Astrocyte of the hippocampus (primary cell): ENCODE results near the gene PRMT3.
"Not testable (repeated sequence)": the region's sequence is repeated elsewhere in the genome, so short reads cannot be mapped to it uniquely, and the experiment has no call there.

ENCODE experiments used
- DNase-seq: peaks from one replicate; pipeline ENCODE4 v3.0.0; 2011; ENCODE audit warnings: low read depth, low spot score

Gene PRMT3

DNA sequence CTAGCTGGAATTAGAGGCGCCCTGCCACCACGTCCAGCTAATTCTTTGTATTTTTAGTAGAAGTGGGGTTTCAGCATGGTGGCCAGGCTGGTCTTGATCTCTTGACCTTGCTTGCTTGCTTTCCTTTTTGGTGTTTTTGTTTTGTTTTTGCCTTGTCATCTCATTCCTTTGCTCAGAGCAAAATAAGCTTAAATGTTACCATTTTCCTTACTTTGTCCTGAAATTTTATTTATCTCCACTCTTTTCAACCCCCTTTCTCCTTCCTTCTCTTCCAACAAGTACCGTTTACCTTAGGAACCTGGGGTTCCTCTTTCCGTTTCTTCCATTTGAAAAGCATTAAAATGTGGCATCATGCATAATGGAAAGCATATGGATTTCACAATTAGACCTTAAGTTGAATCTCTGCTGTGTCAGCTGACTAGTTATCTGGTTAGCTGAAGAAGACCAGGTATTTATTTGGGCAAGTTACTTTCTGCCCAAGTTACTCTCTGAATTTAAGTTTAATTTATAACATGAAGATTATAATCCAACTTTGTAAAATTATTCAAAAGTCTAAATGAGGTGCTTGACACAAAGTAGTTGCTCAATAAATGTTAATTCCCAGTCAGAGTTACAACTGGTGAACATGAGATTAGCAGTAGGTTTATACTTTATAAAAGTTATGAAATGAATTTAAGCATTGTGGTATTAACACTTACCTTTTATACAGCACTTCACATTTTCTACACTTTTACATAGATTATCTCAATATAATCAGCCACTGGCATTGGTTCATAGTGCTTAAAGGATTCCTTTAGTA lies 69.7 kb downstream of the PRMT3 start:
- no peak for DNase-seq

DNA sequence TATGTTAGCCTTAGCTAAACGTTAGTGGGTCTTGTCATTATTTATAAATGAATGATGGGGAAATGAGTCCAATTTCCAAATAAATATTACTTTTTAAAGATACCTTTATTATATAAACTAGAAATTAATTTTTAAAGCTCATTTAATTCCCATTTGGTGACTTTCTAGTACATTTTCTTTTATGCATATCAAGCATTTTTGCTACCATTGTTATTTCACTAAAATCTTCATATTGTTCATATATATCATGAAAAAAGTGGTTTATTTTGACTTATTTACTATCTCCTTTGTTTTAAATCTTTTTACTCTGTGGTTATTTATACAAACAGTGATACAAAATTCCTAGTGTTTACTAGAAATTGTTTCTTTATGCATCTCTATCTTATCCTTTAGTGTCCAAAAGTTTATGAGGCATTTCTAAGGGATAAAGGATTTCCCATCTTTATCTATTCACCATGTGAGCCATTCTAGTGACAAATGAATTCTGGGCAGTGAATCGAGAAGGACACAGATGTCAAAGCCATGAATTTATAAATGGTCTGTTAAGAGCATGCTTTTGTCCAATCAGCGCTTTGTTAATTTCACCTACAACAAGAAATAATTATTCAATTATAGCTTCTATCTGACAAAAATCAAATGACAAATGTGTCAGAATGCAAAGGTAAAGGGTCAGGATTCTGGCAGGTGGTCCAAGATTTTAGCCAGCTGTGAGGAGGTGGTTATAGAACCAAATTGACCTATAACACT lies 70.6 kb downstream of the PRMT3 start:
- no peak for DNase-seq

DNA sequence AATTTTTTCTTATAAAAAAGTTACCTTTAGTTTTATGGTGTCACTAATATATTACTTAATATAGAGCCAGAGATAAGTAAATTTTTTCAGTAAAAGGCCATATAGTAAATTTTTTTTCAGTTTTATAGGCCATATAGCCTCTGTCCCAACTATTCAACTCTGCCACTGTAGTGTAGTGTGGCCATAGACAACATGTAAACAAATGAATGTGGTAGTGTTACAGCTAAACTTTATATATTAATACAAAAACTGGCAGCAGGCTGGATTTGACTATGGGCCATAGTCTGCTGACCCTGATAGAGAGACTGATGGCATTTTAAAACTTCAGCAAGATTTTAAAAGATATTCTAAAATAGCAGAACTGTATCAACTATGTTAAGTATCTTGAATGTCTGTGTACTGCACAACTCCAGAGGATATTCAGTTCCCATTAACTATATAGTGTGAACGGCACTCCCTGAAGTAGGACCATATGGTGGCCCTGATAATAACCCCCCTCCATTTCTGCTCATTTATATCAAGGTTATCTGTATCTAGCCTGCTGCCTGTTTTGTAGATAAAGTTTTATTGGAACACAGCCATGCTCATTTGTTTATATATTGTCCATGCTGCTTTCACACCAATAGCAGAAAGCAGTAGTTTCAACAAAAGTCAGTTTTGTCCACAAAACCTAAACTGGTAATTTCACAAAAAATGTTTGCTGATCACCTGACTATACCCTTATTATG lies 71.6 kb downstream of the PRMT3 start:
- no peak for DNase-seq

DNA sequence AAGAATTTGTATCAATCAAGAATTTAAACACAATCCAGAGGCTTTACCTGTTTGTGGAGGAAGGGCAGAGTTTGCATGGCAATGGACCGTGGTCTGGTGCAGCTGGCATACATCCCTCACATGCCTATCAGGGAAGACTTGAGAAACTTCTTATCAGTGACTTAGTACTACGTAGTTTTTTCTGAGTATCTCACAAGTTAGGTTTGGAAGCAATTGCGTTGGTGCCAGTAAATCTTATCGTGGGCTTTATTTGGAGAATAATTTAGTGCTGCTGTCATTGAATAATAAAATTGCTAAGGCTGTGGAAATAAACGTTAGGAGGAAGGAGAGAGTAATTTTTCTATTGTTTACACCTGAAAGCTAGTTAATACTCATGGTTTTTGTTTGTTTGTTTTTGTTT lies 72.3 kb downstream of the PRMT3 start:
- DNase-seq = no peak

DNA sequence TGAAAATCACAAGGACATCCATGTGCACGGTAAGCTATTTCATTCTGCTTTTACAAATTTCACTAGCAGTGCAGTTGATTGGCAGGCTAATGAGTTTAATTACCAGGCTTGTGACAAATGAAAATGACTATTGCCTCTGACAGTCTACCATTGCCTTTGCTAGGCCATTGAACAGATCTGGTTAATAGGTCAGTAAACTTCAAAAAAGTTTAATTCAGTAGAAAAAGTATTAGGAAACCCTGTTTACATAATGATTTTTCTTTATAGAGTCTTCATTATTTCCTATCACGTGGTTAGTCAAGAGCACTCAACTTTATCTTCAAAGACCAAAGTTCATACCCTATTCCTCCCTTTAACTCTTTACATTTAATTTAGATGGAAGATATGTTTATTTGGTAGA lies 77.0 kb downstream of the PRMT3 start:
- DNase-seq = no peak

DNA sequence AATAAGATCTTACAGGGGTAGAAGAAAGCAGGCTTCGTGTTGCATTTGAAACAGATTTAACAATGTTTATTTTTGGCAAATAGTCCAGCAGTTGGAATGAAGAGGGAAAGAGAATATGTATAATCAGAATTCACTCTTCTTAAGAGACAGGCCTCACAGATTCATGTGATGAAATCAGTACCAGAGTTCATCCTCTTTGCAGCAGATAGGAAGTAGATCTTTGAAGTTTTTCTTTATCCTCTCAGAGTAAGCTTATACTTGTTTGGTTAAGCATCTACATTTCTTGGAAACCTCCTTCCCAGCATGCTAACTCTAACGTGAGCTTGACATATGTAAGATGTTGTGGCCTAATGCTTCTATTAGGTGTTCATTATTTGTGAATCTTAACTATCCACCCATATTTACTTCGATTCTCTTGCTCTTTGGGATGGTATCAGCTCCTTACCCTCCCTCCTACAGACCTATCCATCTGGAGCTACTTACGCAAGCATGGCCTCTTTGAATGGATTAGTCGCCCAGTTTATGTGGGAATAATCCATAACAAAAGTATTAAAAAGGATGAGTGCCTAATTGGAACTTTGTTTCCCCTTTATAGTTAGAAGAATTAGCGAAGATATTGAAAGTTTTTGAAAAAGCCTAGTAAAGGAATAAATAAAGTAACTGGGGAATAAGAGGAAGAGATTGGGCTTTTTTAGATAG lies 80.1 kb downstream of the PRMT3 start:
- DNase-seq = no peak

DNA sequence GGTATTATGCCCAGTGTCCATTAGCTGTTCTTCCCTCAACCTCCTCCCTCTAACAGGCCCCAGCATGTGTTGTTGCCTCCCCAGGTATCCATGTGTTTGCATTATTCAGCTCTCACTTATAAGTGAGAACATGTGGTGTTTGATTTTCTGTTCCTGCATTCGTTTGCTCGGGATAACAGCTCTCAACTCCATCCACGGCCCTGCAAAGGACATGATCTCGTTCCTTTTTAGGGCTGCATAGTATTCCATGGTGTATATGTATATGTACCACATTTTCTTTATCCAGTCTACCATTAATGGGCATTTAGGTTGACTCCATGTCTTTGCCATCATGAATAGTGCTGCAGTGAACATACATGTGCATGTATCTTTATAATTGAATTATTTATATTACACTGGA lies 82.8 kb downstream of the PRMT3 start:
- no peak for DNase-seq

DNA sequence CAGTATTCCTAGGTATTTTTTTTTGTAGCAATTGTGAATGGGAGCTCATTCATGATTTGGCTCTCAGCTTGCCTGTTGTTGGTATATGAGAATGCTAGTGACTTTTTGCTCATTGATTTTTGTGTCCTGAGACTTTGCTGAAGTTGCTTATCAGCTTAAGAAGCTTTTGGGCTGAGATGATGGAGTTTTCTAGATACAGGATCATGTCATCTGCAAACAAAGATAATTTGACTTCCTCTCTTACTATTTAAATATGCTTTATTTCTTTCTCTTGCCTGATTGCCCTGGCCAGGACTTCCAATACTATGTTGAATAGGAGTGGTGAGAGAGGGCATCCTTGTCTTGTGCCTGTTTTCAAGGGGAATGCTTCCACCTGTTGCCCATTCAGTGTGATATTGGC lies 84.4 kb downstream of the PRMT3 start:
- not testable (repeated sequence) for DNase-seq

DNA sequence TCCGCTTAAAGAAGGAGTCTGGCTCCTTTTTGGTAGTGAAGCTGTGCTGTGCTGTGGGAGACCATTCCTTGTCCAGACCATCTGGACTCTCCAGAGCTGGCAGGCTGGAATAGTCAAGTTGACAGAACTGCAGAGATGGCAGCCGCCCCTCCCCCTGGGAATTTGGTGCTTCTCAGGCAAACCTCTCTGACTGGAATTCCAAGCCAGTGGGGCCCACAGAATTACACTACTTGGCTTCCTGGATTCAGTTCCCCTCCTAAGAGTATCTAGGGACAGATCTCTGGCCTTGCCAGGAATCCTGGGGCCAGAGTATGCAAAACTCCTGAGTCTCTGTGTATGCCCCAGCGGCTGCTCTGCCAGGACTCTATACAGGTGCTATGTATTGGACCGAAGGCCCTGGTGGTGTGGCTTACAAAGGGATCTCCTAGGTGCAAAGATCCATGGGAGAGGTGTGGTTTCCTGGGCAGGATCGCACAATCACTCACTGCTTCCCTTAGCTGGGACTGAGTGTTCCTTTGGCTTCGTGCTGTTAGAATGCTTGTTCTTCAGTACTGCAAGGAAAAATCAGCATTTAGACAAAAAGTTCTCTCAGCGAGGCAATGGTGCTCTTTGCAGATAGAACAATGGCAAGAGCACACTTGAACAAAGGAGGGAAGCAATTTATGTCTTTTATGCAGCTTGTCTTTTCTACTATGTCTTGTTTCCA lies 86.8 kb downstream of the PRMT3 start:
- no peak for DNase-seq

DNA sequence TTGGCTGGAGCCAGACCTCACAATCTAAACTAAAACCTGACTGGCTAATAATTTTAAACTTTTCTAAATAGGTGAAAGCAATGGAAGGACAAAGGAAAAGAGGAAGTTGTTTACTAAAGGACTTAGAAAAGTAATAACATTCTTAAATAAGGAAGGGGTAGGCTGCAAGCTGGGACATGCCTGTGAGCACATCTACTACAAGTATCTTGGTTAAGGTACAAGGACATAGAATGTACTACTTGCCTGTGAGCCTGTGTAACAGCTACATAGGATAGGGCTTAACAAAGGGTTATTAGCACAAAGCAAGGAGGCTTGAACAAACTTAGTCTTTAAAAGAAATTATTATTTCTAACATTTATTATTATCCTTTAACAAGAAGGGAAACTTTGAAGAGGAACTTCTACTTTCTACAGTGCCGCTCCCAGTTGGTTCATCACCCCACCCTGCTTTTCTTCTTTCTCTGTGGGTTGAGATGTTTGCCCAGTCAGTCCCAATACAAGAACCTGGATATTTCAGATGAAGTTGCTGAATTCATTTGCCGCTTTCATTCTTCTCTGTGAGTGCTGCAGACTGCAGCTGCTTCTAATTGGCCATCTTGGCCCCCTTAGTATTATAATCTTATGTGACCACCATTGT lies 87.5 kb downstream of the PRMT3 start:
- no peak for DNase-seq

DNA sequence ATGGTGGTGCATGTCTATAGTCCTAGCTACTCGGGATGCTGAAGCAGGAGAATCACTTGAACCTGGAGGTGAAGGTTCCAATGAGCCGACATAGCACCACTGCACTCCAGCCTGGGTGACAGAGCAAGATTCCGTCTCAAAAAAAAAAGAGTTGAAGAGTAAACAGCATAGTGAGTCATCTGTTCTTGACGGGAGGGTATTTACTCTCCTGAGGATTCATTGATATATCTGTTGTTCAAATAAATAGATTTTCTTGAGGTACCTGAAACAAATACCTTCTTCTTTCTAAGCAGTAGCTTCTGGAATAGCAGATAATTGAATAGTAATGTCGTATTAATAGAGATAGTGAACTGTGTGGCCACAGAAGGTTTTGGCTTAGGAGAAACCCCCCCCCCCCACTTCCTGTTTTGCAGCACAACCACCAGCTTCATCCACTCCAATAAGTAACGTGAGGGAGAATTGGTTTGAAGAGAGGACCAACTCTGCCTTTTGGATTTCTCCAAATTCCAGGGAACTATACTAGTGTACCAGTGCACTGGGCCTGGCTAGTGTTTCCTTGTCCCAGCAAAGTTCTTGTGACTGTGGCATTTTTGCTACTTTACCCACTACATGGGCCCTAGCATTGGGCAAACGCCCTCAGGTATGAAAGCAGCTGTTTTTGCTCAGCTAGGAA lies 90.0 kb downstream of the PRMT3 start:
- no peak for DNase-seq

DNA sequence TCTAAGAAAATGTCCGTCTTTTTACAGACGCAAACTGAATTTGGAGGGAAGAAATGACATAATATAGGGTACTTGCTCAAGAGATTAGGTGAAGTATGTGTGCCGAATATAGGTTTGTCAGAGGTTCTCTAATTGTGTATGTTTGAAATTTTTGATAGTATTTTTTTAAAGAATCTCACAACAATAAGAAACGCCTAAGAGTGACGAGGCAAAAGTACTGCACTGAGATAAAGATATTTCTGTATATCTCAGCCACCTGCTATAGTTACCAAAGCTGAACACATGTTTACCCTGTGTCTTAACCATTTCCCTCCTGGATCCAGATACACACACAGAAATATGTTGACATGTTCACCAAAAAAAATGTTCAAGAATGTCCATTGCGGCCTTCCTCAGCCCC lies 92.0 kb downstream of the PRMT3 start:
- DNase-seq = no peak

DNA sequence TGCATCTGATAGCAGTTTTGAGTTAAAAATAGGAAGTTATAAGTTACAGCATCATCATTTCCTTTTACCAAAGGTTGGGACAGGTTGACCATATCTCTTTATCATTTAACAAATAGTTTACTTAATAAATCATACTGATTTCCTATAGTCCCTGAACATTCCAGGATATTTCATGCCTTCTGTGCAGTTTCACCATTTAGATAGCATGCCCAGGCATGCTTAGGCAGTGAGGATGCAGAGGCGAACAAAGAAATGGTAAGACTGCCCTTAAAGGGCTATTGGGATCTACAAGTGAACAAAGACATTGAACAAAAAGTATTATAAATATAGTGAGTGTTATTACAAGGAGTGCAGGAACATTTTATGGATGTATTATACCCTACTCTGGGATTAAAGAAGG lies 96.4 kb downstream of the PRMT3 start:
- peak; percentile 12 for DNase-seq

DNA sequence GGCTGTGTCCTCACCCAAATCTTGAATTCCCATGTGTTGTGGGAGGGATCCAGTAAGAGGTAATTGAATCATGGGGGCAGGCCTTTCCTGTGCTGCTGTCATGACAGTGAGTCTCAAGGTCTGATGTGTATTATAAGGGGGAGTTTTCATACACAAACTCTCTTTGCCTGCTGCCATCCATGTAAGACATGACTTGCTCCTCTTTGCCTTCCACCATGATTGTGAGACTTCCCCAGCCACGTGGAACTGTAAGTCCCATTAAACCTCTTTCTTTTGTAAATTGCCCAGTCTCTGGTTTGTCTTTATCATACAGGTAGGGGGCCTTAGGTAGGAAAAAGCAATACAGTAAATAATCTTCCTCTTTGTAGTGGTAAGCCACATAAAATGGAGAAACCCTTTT lies 96.9 kb downstream of the PRMT3 start:
- not testable (repeated sequence) for DNase-seq

DNA sequence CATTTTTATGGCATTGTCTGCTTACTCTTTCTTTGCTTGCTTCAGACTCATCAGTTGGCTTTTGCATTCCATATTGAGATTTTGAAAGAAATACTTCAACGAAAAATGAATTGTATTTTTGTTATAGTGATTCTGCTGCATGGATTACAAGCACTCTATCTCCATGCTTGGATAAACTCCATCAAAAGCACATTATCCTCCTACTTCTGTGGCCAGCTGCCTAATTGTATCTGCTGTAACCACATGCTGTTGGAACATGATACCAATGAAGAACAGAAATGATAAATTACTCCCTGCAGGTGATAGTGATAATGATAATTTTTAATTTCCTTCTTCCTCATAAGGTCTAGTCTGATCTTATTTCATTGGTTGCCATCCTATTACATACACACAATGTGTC lies 100.8 kb downstream of the PRMT3 start:
- no peak for DNase-seq

DNA sequence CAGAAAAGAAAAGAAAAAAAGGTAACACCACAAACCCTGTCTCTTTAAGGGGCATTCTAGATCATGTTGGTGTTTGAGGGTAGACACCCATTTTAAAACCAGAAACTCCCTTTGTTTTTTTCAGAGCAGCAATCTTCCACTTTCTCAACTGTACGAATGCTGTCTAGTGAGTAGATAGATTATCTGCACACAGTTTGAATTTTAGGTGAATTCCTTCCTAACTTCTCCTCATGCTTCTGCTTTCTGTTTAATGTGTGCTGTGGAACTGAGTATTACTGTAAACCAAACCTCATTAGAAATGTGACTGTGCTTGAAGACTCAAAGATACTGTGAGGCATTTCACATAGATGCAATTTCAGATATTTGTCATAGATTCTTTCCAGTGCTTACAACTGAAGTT lies 102.4 kb downstream of the PRMT3 start:
- DNase-seq = no peak

DNA sequence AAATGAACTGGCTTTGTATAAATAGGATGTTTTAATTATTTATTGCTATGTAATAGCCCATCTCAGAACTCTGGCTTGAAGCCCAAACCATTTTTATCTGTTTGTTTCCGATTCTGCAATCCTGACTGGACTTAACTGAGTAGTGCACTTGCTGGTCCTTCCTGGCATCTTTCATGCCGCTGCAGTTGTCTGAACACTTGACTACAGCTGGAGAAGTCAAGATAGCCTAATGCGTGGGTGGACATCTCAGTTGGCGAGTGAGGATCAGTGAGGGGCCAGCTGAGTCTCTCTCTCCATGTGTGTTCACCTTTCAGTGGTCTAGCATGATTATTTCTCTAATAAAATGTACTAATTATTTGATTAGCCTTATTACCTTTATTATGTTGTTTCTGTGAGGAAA lies 105.8 kb downstream of the PRMT3 start:
- no peak for DNase-seq

DNA sequence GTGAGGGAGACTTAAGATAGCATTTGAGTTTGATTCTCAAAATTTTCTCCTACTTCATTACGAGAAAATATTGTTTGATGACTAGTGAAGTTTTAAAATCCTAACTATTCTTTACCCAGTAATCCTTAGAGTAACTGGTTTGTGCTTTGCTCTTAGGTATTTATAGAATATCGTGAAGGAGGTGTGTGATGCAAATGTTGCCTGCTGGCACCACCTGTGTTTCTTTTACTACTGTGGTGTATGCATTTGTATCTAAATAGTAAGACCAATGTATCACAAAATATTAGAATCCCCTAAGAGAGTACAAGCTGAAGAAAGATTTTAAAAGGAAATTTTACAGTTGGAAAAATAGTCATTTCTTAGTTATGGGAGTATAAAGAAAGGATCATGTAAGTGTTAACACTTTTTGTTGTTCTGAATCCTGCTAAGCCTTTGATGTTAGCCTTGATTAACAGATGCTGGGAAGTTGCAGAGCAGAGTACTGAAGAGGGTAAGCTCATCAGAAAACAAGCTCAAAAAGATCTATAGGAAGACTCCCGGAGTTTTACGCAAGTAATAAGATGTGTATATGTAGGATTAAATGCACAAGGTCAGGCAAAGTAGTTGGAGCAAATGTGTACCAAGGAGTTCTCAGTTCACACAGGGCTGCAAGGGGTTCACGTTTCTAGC lies 109.7 kb downstream of the PRMT3 start:
- no peak for DNase-seq

DNA sequence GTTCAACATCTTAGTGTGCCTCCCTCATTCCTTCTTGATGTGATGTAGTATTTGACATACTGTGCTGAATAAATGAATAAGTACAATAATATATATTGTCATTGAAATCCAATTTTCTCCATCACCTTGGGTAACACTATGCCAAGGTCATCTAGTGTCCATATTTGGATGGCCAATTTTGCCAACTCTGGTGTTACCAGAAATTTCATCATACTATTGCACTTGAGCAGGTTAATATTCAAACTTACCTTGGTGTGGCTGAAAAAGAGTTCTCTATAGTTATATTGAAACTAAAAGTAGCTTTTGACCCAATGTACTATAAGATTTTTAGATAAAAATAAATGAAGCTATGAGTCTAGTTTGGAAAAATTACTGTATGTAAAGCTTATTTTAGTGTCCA lies 113.7 kb downstream of the PRMT3 start:
- DNase-seq = no peak

DNA sequence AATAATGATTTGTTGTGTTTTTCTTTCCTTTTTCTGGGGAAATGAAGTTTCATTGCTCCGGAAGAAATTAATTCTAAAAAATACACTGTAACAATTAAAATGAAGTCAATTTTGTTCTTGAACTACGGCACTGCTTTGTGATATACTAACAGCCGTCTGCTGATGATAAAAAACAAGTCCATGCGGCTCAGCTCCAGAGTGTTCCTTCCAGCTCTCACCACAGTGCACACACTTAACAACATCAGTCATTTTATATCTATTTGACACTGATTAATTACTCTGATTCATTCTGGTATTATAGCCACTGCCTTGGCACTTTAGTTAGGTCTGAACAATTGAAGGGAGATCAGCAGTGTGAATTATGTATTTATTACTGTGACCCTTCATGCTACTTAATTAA lies 114.5 kb downstream of the PRMT3 start:
- no peak for DNase-seq
